ENCODE measurements around the gene TBC1D2B. TPM values are rescaled to one million over a fixed set of nuclear protein-coding genes. Genes with fewer than 3 reads are reported as not detected.

TBC1D2B gene
- polyA plus RNA-seq, 1 donor from 2014 or later, result 9.4 TPM

- Histone ChIP-seq H3K4me2 (ENCODE audit: low read length) (no peak overlapping the region), H3K36me3 (ENCODE audit: insufficient read depth, low read length) (no peaks in the 10 kb centered on the region), H2AFZ (ENCODE audit: low read depth, low read length) (no peak overlapping the region), H3K4me3 (ENCODE audit: low read length) (no peak overlapping the region), H3K27ac (ENCODE audit: low read length) (no peak overlapping the region), H3K79me2 (replicated peaks; ENCODE audit: insufficient read depth, low read length) (no peaks in the 10 kb centered on the region), H3K9me3 (ENCODE audit: low read length) (no peaks in the 10 kb centered on the region), H4K20me1 (ENCODE audit: insufficient read depth) (no peaks in the 10 kb centered on the region), H3K27me3 (ENCODE audit: insufficient read depth, low read depth, low read length) (no peaks in the 10 kb centered on the region), H3K9me2 (ENCODE audit: insufficient read depth, low read length) (no peaks in the 10 kb centered on the region), H3K9ac (ENCODE audit: low read length) (no peak overlapping the region), H3F3A (ENCODE audit: insufficient read depth, low read length, poor library complexity, severe bottlenecking) (no peaks in the 10 kb centered on the region)
- no peak for TF ChIP-seq RAD21 (conservative IDR thresholded peaks at IDR 0.05)
- no peak for TF ChIP-seq EP300 (conservative IDR thresholded peaks at IDR 0.05; ENCODE audit: poor library complexity, severe bottlenecking)
- no peak for TF ChIP-seq MXI1 (conservative IDR thresholded peaks at IDR 0.05; ENCODE audit: poor library complexity, severe bottlenecking)
- TF ChIP-seq REST (IDR thresholded peaks at IDR 0.05; ENCODE audit: borderline replicate concordance), result no peak
- no peak for TF ChIP-seq CTCF (IDR thresholded peaks at IDR 0.05; ENCODE audit: poor library complexity, severe bottlenecking)
- TF ChIP-seq TAF1 (IDR thresholded peaks at IDR 0.05; ENCODE audit: low read depth), result no peak
- TF ChIP-seq SMC3 (conservative IDR thresholded peaks at IDR 0.05; ENCODE audit: poor library complexity), result no peak
- TF ChIP-seq POLR2AphosphoS5 (IDR thresholded peaks at IDR 0.05), result no peak
- TF ChIP-seq EZH2 (IDR thresholded peaks at IDR 0.05; ENCODE audit: borderline replicate concordance, insufficient read depth, low read length, poor library complexity, severe bottlenecking), result no peak
These were observed 31.6 kb upstream of the TBC1D2B start for GRCh38 chr15:78109156-78109555.

- Histone ChIP-seq H4K20me1 (ENCODE audit: insufficient read depth) (no peaks in the 10 kb centered on the region), H3K27me3 (ENCODE audit: insufficient read depth, low read depth, low read length) (no peaks in the 10 kb centered on the region), H3K9ac (ENCODE audit: low read length) (no peak overlapping the region), H3K36me3 (ENCODE audit: insufficient read depth, low read length) (no peaks in the 10 kb centered on the region), H3K4me2 (ENCODE audit: low read length) (no peak overlapping the region), H3F3A (ENCODE audit: insufficient read depth, low read length, poor library complexity, severe bottlenecking) (no peaks in the 10 kb centered on the region), H2AFZ (ENCODE audit: low read depth, low read length) (no peak overlapping the region), H3K4me3 (ENCODE audit: low read length) (no peak overlapping the region), H3K79me2 (replicated peaks; ENCODE audit: insufficient read depth, low read length) (no peaks in the 10 kb centered on the region), H3K27ac (ENCODE audit: low read length) (no peak overlapping the region), H3K9me2 (ENCODE audit: insufficient read depth, low read length) (no peaks in the 10 kb centered on the region), H3K9me3 (ENCODE audit: low read length) (no peaks in the 10 kb centered on the region)
- TF ChIP-seq SMC3 (conservative IDR thresholded peaks at IDR 0.05; ENCODE audit: poor library complexity) (peak; percentile 79), POLR2AphosphoS5 (IDR thresholded peaks at IDR 0.05) (no peak), EZH2 (IDR thresholded peaks at IDR 0.05; ENCODE audit: borderline replicate concordance, insufficient read depth, low read length, poor library complexity, severe bottlenecking) (no peak), EP300 (conservative IDR thresholded peaks at IDR 0.05; ENCODE audit: poor library complexity, severe bottlenecking) (no peak), REST (IDR thresholded peaks at IDR 0.05; ENCODE audit: borderline replicate concordance) (no peak), RAD21 (conservative IDR thresholded peaks at IDR 0.05) (peak; percentile 67), MXI1 (conservative IDR thresholded peaks at IDR 0.05; ENCODE audit: poor library complexity, severe bottlenecking) (no peak), CTCF (IDR thresholded peaks at IDR 0.05; ENCODE audit: poor library complexity, severe bottlenecking) (peak; percentile 70), TAF1 (IDR thresholded peaks at IDR 0.05; ENCODE audit: low read depth) (no peak)
These were observed 31.0 kb upstream of the TBC1D2B start for GRCh38 chr15:78108300-78109084.

Measured in neural cell (in vitro differentiated cells).